Nephron (organoid): ENCODE measurements around the gene CD47.

Experiments
- H3K27ac Mint-ChIP-seq, 3 experiments: 2 replicates each; pipeline ENCODE4 v1.8.0; 2020; ENCODE audit warnings: mixed read lengths in 3 of 3, mild to moderate bottlenecking in 2 of 3, moderate library complexity in 1 of 3
- H3K27me3 Mint-ChIP-seq: 2 replicates; pipeline ENCODE4 v1.8.0; 2021; ENCODE audit warnings: low read depth, mild to moderate bottlenecking, moderate library complexity, mixed read lengths
- H3K36me3 Mint-ChIP-seq: 2 replicates; pipeline ENCODE4 v1.8.0; 2020; ENCODE audit warnings: low read depth, mixed read lengths
- H3K4me1 Mint-ChIP-seq: 2 replicates; pipeline ENCODE4 v1.8.0; 2020; ENCODE audit warnings: mixed read lengths
- H3K4me3 Mint-ChIP-seq, 3 experiments: 2 replicates each; pipeline ENCODE4 v1.8.0; 2020; ENCODE audit warnings: mild to moderate bottlenecking in 3 of 3, mixed read lengths in 3 of 3, moderate library complexity in 2 of 3
- H3K9me3 Mint-ChIP-seq: 2 replicates; pipeline ENCODE4 v1.8.0; 2020; ENCODE audit warnings: mixed read lengths
- CTCF ChIP-seq, 3 experiments: fragments of 200-600 bp; sonication (generic); IDR thresholded peaks; one replicate each; pipeline ENCODE4 v1.5.0; 2021; ENCODE audit warnings: antibody characterized with exemption in 3 of 3; ENCODE audit not compliant: unreplicated experiment in 3 of 3

The CD47 gene

DNA sequence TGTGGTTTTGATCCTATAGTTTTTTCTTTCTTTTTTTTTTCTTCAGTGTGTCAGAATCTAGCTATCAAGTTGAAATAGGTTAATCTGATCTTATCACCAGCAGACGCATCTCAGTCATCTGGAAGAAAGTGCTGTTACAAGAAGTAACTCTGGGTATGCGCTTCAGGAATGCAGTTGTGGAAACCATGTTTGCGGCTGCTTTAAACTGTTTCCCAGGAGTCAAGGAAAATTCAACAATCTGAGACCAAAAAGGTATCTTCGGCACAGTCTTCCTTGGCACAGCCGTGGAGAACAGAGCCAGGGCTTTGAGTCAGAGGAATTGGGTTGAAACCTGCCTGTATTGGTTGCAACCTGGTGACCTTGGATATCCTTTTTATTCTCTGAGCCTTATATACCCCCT, 59.9 kb downstream of the CD47 start:
- Mint-ChIP-seq H3K4me1 (no peaks in the 10 kb centered on the region), H3K27me3 (no peaks in the 10 kb centered on the region), H3K9me3 (peaks cover 2% of the 10 kb centered on the region), H3K4me3 (no peak overlapping the region), H3K36me3 (no peaks in the 10 kb centered on the region), H3K27ac (no peak overlapping the region)
- TF ChIP-seq CTCF (IDR thresholded peaks at IDR 0.05; ENCODE audit: unreplicated experiment in 3 of 3) = no peak

GRCh38 chr3:108029466-108029865, 61.4 kb downstream of the CD47 start:
- H3K27me3 Mint-ChIP-seq = no peaks in the 10 kb centered on the region
- H3K4me1 Mint-ChIP-seq = peaks cover 5% of the 10 kb centered on the region
- H3K9me3 Mint-ChIP-seq = peaks cover 2% of the 10 kb centered on the region
- H3K4me3 Mint-ChIP-seq = no peak overlapping the region
- TF ChIP-seq CTCF (IDR thresholded peaks at IDR 0.05; ENCODE audit: unreplicated experiment in 3 of 3) = no peak
- H3K27ac Mint-ChIP-seq = no peak overlapping the region
- no peaks in the 10 kb centered on the region for H3K36me3 Mint-ChIP-seq

GRCh38 chr3:108028896-108029295, 61.9 kb downstream of the CD47 start:
- H3K27me3 Mint-ChIP-seq = no peaks in the 10 kb centered on the region
- no peak overlapping the region for H3K4me3 Mint-ChIP-seq
- no peaks in the 10 kb centered on the region for H3K36me3 Mint-ChIP-seq
- TF ChIP-seq CTCF (IDR thresholded peaks at IDR 0.05; ENCODE audit: unreplicated experiment in 3 of 3) = no peak
- H3K27ac Mint-ChIP-seq = no peak overlapping the region
- H3K9me3 Mint-ChIP-seq = peaks cover 2% of the 10 kb centered on the region
- peaks cover 8% of the 10 kb centered on the region for H3K4me1 Mint-ChIP-seq

DNA sequence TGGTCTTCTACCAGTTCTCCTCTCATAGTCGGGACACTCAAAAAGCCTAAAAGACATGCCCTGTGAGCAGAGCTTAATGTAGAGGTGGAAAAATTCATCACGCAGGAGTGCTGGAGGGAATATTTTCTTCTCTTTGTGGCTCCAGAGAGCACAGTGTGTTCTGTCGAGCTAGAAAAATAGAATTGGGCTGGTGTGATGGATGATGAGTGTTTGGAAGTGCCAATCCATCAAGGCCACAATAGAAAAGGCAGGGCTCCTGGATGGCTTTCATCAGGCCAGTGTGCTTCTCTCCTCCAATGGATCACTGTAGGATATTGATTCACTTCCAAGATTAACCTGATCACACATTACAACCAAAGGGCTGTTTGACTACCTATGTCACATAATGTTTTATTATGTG, 65.7 kb downstream of the CD47 start:
- Mint-ChIP-seq H3K27ac (peak overlapping the region in 1 of 3 experiments; percentile 67), H3K9me3 (peaks cover 2% of the 10 kb centered on the region), H3K4me1 (peaks cover 8% of the 10 kb centered on the region), H3K36me3 (no peaks in the 10 kb centered on the region), H3K27me3 (peaks cover 7% of the 10 kb centered on the region), H3K4me3 (no peak overlapping the region)
- no peak for TF ChIP-seq CTCF (IDR thresholded peaks at IDR 0.05; ENCODE audit: unreplicated experiment in 3 of 3)

DNA sequence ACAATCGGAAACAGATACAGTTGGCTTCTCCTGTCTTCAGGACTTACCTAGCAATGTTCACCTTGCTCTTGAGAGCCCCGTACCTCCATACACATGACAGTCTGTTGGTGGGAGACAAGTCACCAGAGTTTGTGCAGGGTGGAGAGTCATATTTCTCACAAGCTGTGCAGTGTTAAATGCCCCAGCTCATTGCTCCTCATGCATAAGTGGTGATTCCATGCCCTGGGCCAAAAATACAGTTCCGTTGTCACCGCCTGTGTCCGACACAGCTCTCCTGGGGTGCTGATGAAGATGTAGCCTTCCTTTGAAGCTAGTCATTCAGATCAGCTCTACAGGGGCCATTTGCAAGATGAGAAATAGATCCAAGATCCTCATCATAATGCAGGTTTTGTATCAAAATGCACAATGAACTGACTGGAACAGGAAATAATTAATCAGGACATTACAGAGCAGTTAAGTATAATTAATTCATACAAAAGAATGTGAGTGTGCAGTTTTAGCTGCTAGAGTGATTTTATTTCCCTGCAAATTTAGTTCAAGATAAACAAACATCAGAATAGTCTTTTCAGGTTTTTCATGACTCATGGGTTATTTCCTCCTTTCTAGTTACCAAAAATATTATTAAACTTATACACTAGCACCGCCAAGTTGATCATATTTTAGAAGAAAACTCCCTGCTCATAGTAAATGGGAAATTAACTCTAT, 66.5 kb downstream of the CD47 start:
- H3K27ac Mint-ChIP-seq = peak overlapping the region in 2 of 3 experiments; percentile 35 to 67
- no peak for TF ChIP-seq CTCF (IDR thresholded peaks at IDR 0.05; ENCODE audit: unreplicated experiment in 3 of 3)
- peaks cover 10% of the 10 kb centered on the region for H3K27me3 Mint-ChIP-seq
- no peaks in the 10 kb centered on the region for H3K36me3 Mint-ChIP-seq
- peaks cover 8% of the 10 kb centered on the region for H3K4me1 Mint-ChIP-seq
- H3K9me3 Mint-ChIP-seq = peaks cover 2% of the 10 kb centered on the region
- no peak overlapping the region for H3K4me3 Mint-ChIP-seq
